GM19035 (cell line): Measurements from ENCODE around the gene CYP3A4.
"Not testable (repeated sequence)": the region's sequence is repeated elsewhere in the genome, so short reads cannot be mapped to it uniquely, and the experiment has no call there.

Source experiments
- ATAC-seq: cut with Tn5 transposase; IDR thresholded peaks from one replicate; pipeline ENCODE4 v1.9.1; 2021; ENCODE audit not compliant: unreplicated experiment

The CYP3A4 gene

GRCh38 chr7:99784007-99784406 is at the start of gene CYP3A4:
Gene CYP3A4 (minus strand): TSS chr7:99784184. CDS start chr7:99784081, 103 bp downstream.
- no peak for ATAC-seq

- no peak for ATAC-seq
These were observed 49.4 kb upstream of the CYP3A4 start for GRCh38 chr7:99833289-99833877.

GRCh38 chr7:99831595-99831994 is 47.6 kb upstream of the CYP3A4 start:
- ATAC-seq, result no peak

GRCh38 chr7:99829524-99830160 is 45.7 kb upstream of the CYP3A4 start:
- no peak for ATAC-seq

GRCh38 chr7:99828811-99829210 is 44.8 kb upstream of the CYP3A4 start:
- no peak for ATAC-seq

- ATAC-seq, result no peak
These were observed 43.2 kb upstream of the CYP3A4 start for GRCh38 chr7:99827040-99827778.

- ATAC-seq, result no peak
These were observed 41.9 kb upstream of the CYP3A4 start for GRCh38 chr7:99825873-99826272.

- ATAC-seq, result no peak
These were observed 41.5 kb upstream of the CYP3A4 start for GRCh38 chr7:99825452-99825851.

- ATAC-seq, result no peak
These were observed 40.1 kb upstream of the CYP3A4 start for GRCh38 chr7:99824091-99824490.

- ATAC-seq, result no peak
These were observed 39.0 kb upstream of the CYP3A4 start for GRCh38 chr7:99822731-99823718.

- ATAC-seq, result no peak
These were observed 36.5 kb upstream of the CYP3A4 start for GRCh38 chr7:99820408-99821027.

- ATAC-seq, result no peak
These were observed 24.8 kb upstream of the CYP3A4 start for GRCh38 chr7:99808766-99809165.

- no peak for ATAC-seq
These were observed 23.0 kb upstream of the CYP3A4 start for GRCh38 chr7:99806839-99807478.

- ATAC-seq, result no peak
These were observed 21.7 kb upstream of the CYP3A4 start for GRCh38 chr7:99805641-99806040.

- not testable (repeated sequence) for ATAC-seq
These were observed 19.1 kb upstream of the CYP3A4 start for GRCh38 chr7:99803118-99803517.

- not testable (repeated sequence) for ATAC-seq
These were observed 17.4 kb upstream of the CYP3A4 start for GRCh38 chr7:99801407-99801806.

- ATAC-seq, result no peak
These were observed 15.0 kb upstream of the CYP3A4 start for GRCh38 chr7:99798972-99799371.

GRCh38 chr7:99795864-99796263 is 11.9 kb upstream of the CYP3A4 start:
- not testable (repeated sequence) for ATAC-seq

- no peak for ATAC-seq
These were observed 10.9 kb upstream of the CYP3A4 start for GRCh38 chr7:99794585-99795502.
